GM19035 (cell line): ENCODE results near the gene IKBKG.
"Not testable (repeated sequence)": the region's sequence is repeated elsewhere in the genome, so short reads cannot be mapped to it uniquely, and the experiment has no call there.

Experiments used
- ATAC-seq: cut with Tn5 transposase; IDR thresholded peaks from one replicate; pipeline ENCODE4 v1.9.1; 2021; ENCODE audit not compliant: unreplicated experiment

The IKBKG gene

DNA sequence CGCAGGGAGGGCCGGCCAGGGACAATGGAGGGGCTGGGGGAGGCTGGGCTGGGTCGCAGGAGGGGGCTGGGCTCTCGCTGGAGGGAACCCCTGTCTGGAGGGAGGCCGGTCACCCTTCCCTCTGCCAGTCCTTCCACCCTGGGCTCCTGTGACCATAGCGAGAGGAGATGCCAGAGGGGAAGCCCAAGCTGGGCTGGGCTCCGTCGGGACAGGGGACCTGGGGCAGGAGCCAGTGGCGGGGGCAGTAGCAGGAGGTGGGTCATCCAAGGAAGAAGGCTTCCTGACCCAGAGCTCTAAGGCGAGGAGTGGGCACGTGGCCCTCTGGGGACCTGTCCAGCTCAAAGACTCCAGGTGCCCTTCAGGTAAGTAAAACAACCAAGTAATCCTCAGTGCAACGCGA, 54.8 kb downstream of the IKBKG start:
- no peak for ATAC-seq

DNA sequence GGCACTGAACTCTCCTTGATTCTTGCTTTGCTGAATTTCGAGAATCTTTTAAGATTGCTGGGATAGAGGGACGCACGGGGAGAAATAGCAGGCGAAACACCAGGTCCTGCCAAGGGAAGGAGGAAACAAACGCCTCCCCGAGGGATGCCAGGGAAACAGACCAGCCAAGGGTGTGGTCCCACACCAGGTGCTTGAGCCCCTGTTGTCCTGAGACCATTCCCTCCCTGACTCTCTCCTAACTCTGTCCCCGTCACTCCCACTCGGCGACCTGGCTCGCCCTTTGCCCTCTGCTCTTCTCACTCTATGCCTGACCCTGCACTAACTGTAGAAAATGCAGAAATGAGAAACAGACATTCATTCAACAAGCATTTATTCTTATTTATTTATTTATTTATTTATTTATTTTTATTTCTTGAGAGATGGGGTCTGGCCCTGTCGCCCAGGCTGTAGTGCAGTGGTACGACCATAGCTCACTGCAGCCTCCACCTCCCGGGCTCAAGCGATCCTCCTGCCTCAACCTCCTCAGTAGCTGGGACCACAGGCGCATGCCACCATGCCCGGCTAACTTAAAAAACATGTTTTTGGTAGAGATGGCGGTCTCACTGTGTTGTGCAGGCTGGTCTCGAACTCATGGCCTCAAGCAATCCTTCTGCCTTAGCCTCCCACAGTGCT, 55.5 kb downstream of the IKBKG start:
- no peak for ATAC-seq

DNA sequence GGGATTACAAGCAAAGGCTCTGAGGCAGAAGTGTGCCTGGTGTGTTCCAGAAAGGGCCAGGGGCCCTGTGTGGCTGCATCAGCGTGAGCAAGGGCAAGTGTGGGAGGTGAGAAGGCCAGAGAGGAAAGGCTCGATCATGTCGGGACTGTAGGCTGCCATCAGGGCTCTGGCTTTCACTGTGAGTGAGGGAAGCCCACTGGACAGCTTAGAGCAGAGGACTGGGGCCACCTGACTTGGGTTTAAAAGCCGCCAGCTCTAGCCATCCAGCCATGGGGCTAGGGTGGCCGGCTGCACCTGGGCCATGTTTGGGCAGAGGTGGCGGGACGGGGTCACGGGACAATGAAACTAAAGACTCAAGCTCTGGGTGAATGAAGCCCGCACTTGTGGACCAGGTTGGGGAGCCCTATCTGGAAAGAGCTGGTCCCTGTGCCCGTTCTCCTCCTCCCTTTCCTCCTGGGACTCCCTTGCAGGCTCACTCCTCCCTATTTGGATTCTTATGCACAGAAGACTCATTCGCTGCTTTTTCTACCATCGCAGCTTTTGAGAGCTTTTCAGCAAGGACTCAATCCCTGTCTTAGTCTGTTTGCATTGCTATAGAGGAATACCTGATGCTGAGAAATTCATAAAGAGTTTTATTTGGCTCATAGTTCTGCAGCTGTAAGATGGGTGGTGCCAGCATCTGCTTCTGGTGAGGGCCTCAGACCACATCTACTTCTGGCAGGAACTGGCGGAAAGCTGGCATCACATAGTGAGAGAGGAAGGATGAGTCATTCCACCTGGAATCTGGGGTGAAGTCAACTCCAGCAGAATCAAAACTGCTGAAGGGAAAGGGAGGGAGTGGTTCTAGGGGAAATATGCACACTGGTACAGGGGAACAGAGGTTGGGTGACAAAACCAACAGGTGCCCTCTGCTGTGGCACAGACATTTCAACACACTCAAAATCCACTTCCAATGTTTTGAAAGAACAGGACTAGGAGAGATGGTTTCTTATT, 56.3 kb downstream of the IKBKG start:
- no peak for ATAC-seq

DNA sequence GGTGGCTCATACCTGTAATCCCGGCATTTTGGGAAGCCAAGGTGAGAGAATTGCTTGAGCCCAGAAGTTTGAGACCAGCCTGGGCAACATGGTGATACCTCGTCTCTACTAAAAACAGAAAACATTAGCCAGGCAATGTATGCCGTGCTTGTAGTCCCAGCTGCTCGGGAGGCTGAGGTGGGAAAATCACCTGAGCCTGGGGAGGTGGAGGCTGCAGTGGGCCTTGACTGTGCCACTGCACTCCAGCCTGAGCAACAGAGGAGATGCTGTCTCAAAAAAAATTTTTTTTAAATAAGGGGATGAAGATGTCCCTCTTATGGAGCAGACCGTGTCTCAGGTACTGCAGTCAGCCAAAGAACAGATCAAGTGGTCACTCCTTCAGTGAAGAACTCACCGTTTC, 58.1 kb downstream of the IKBKG start:
- no peak for ATAC-seq

DNA sequence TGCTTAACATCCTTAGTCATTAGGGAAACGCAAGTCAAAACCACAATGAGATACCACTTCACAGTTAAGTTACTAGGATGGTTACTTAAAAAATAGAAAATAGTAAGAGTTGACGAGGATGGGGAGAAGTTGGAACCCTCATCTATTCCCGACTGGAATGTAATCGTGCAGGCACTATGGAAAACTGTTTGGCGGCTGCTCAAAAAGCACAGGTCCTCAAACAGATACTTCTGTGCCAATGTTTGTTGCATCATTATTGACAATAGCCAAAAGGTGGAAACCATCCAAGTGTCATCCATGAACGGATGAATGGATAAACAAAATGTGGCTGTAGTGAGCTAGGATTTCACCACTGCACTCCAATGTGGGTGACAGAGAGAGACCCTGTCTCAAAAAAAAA, 60.0 kb downstream of the IKBKG start:
- ATAC-seq, result no peak

DNA sequence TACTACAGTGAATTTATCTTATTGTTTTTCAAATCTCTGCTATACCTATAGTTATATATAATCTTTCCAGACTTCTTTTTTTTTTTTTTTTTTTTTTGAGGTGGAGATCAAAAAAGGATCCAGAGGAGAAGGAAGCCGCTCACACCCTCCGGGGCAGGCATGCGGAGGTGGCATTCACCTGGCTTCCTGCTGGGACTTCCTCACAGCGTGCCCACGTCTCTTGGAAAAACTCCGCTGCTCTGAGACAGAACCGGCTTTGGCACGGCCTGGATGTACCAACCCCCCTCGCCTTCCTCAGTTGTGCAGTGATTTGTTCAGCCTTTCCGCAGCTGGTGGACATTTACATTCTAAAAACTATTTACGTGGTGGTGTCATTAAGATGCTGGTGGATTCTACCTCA, 60.6 kb downstream of the IKBKG start:
- ATAC-seq, result not testable (repeated sequence)

DNA sequence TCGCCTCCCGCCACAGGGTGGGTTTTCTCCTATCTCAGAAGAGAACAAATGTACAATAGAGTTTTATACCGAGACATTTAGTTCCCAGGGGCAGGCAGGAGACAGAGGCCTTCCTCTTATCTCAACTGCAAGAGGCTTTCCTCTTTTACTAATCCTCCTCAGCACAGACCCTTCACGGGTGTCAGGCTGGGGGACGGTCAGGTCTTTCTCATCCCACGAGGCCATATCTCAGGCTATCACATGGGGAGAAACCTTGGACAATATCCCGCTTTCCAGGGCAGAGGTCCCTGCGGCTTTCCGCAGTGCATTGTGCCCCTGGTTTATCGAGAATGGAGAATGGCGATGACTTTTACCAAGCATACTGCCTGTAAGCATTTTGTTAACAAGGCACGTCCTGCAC, 61.4 kb downstream of the IKBKG start:
- not testable (repeated sequence) for ATAC-seq

DNA sequence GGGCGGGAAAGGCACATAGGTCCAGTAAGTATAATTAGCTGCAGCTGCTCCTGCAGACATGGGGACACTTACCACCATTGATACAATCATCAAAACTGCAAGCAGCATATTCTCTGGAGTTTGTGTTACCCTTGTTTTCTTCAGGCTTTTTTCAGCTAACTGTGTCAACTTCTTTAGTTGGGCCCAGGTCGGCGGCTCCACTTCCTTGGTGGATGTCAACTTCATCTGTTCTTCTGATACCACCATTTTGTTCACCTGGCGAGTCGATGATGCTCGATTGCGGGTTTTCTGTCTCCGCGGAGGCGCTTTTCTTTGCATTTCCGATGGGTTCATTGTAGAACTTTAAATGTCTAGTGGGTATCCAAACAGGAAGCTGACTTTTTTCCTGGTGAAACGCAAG, 63.7 kb downstream of the IKBKG start:
- not testable (repeated sequence) for ATAC-seq

DNA sequence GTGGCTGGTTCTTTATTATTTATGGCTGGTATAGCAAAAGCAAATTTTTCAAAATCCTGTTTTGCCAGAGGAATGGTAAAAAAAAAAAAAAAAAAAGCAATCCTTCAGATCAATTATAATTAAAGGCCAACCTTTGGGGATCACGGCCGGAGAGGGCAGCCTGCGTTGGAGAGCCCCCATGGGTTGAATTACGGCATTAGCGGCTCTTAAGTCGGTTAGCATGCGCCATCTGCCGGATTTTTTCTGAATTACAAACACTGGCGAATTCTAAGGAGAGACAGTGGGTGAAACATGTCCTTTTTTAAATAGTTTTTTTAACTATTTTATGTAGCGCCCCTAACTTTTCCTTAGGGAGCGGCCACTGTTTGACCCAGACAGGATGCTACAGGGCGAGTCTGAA, 66.2 kb downstream of the IKBKG start:
- not testable (repeated sequence) for ATAC-seq
